A673 (cell line): ENCODE data around the gene NES. TPM values are rescaled to one million over a fixed set of nuclear protein-coding genes. Genes with fewer than 3 reads are reported as not detected.

ENCODE experiments used
- BruUV-seq: library from RNA; stranded (reverse); fragments of 400-500 nt; replicated peaks from 2 replicates; lab custom pipeline; 2021; lab: Mats Ljungman, UMichigan
- CTCF ChIA-PET: fragments of 300-600 bp; sonication (Branson Sonifier 250); formaldehyde crosslinking; loops from one replicate; lab custom pipeline; 2022; ENCODE audit warnings: antibody characterized with exemption; lab: Charles Lee
- POLR2A ChIA-PET: fragments of 300-600 bp; sonication (Branson Sonifier 250); formaldehyde crosslinking; loops from one replicate; lab custom pipeline; 2022; ENCODE audit warnings: antibody characterized with exemption; ENCODE audit not compliant: low non-redundant PET; lab: Charles Lee
- DNase-seq: peaks from one replicate; pipeline ENCODE4 v3.0.0-alpha.2; 2015; ENCODE audit warnings: low spot score
- H3K27ac ChIP-seq: fragments of 200-600 bp; sonication (generic); 2 replicates; pipeline ENCODE4 v1.5.1; 2016; ENCODE audit warnings: mixed run types, low read depth, mild to moderate bottlenecking, mixed read lengths, antibody characterized with exemption, low read length; ENCODE audit not compliant: poor library complexity, severe bottlenecking
- H3K27me3 ChIP-seq: fragments of 200-600 bp; sonication (generic); replicated peaks from 2 replicates; pipeline ENCODE4 v1.6.1; 2017; ENCODE audit warnings: mixed run types, low read depth, mild to moderate bottlenecking, mixed read lengths, antibody characterized with exemption, low read length; ENCODE audit not compliant: insufficient read depth, poor library complexity
- H3K36me3 ChIP-seq: fragments of 200-600 bp; sonication (generic); 2 replicates; pipeline ENCODE4 v1.6.1; 2016; ENCODE audit warnings: mixed run types, mild to moderate bottlenecking, mixed read lengths, antibody characterized with exemption, low read length; ENCODE audit not compliant: insufficient read depth, poor library complexity, severe bottlenecking
- H3K4me1 ChIP-seq: fragments of 200-600 bp; sonication (generic); 2 replicates; pipeline ENCODE4 v1.6.1; 2017; ENCODE audit warnings: mixed run types, mild to moderate bottlenecking, mixed read lengths, antibody characterized with exemption, low read length; ENCODE audit not compliant: insufficient read depth, poor library complexity, severe bottlenecking
- H3K4me3 ChIP-seq: fragments of 200-600 bp; sonication (generic); 2 replicates; pipeline ENCODE4 v1.5.1; 2016; ENCODE audit warnings: low read depth, mixed run types, mild to moderate bottlenecking, mixed read lengths, low read length; ENCODE audit not compliant: poor library complexity, severe bottlenecking
- H3K9me3 ChIP-seq: fragments of 200-600 bp; sonication (generic); 2 replicates; pipeline ENCODE4 v1.6.1; 2016; ENCODE audit warnings: mixed run types, low read depth, mild to moderate bottlenecking, mixed read lengths, antibody characterized with exemption, low read length; ENCODE audit not compliant: poor library complexity, severe bottlenecking
- CTCF ChIP-seq: fragments of 300-800, 200-600 bp; sonication (generic); conservative IDR thresholded peaks from 2 replicates; pipeline ENCODE4 v1.5.1; 2017; ENCODE audit warnings: low read depth, mild to moderate bottlenecking, antibody characterized with exemption, low read length, moderate library complexity, mixed read lengths
- EZH2 ChIP-seq: fragments of 200-600 bp; sonication (generic); IDR thresholded peaks from 2 replicates; pipeline ENCODE4 v1.6.1; 2017; ENCODE audit warnings: borderline replicate concordance, low read depth, mild to moderate bottlenecking, mixed read lengths, antibody characterized with exemption, low read length; ENCODE audit not compliant: poor library complexity, severe bottlenecking
- intact Hi-C: fragments of 100-400 bp; cut with micrococcal nuclease; formaldehyde crosslinking; loops from one replicate; pipeline ENCODE4 v1.10.0; 2022; ENCODE audit not compliant: unreplicated experiment
- total RNA-seq: library from RNA; stranded (reverse); gene quantifications from 2 replicates; pipeline ENCODE4 v1.2.3, GENCODE V29; 2021

The NES gene
- total RNA-seq, 1 experiment from 2014 or later, result 8.7 TPM

- Histone ChIP-seq H3K27me3 (peaks cover 4% of the 10 kb centered on the region), H3K36me3 (no peaks in the 10 kb centered on the region), H3K27ac (no peak overlapping the region), H3K4me3 (peak overlapping the region; percentile 39), H3K9me3 (no peaks in the 10 kb centered on the region), H3K4me1 (peaks cover 22% of the 10 kb centered on the region)
- TF ChIP-seq CTCF, result peak; percentile 80
- no peak for TF ChIP-seq EZH2
- BruUV-seq, result no TSS peak
- DNase-seq, result peak; percentile 90
- ChIA-PET CTCF (interaction anchor here (0.5 to 4.7 kb wide), 31 partner anchors 10 to 385 kb away, joined by 3 to 117 read pairs (median 5); partner anchors contain the start of genes CRABP2, ISG20L2, LRRC71 and METTL25B), POLR2A (interaction anchor here (1.6 kb wide), 1 partner anchor 37 kb away, joined by 6 read pairs; no protein-coding TSS in a partner anchor)
- intact Hi-C loops, result loop anchor here (1.0 to 10.0 kb wide), 5 partner anchors 16 to 236 kb away; partner anchors contain the start of genes CRABP2, LRRC71 and NTRK1
Observed at GRCh38 chr1:156689035-156689952, 12.1 kb upstream of the NES start.

GRCh38 chr1:156684227-156684782, 7.1 kb upstream of the NES start:
- TF ChIP-seq CTCF (no peak), EZH2 (no peak)
- H3K36me3 ChIP-seq, result no peaks in the 10 kb centered on the region
- H3K4me1 ChIP-seq, result no peaks in the 10 kb centered on the region
- no TSS peak for BruUV-seq
- no peak for DNase-seq
- POLR2A ChIA-PET, result interaction anchor here (0.7 kb wide), 1 partner anchor 50 kb away, joined by 11 read pairs; no protein-coding TSS in a partner anchor
- H3K4me3 ChIP-seq, result no peak overlapping the region
- intact Hi-C loops, result loop anchor here (10.0 kb wide), 1 partner anchor 240 kb away; the partner anchor contains the start of gene LRRC71
- no peak overlapping the region for H3K27ac ChIP-seq
- CTCF ChIA-PET, result interaction anchor here (1.1 kb wide), 1 partner anchor 22 kb away, joined by 3 read pairs; the partner anchor contains the start of gene CRABP2
- no peaks in the 10 kb centered on the region for H3K9me3 ChIP-seq
- H3K27me3 ChIP-seq, result peaks cover 36% of the 10 kb centered on the region

- ChIA-PET POLR2A (no interaction called here), CTCF (no interaction called here)
- no TSS peak for BruUV-seq
- no peak for DNase-seq
- Histone ChIP-seq H3K9me3 (no peaks in the 10 kb centered on the region), H3K27ac (no peak overlapping the region), H3K4me3 (no peak overlapping the region), H3K36me3 (no peaks in the 10 kb centered on the region), H3K27me3 (peaks cover 53% of the 10 kb centered on the region), H3K4me1 (peaks cover 6% of the 10 kb centered on the region)
- TF ChIP-seq EZH2, result no peak
- no peak for TF ChIP-seq CTCF
- intact Hi-C loops, result loop anchor here (10.0 kb wide), 1 partner anchor 242 kb away; the partner anchor contains the start of gene LRRC71
Observed at GRCh38 chr1:156682166-156682890, 5.1 kb upstream of the NES start.
